WTC11 (cell line): ENCODE data around the gene GPR153. TPM values are rescaled to one million over a fixed set of nuclear protein-coding genes. Genes with fewer than 3 reads are reported as not detected.

Experiments
- ATAC-seq: fragments of 200-7000 bp; cut with Tn5 transposase; 2 replicates; pipeline ENCODE4 v1.10.0; 2021; ENCODE audit warnings: mild to moderate bottlenecking, moderate library complexity
- CTCF ChIA-PET: fragments of 300-600 bp; sonication (Branson Sonifier 250); formaldehyde crosslinking; loops from one replicate; lab custom pipeline; 2021; ENCODE audit warnings: antibody characterized with exemption; lab: Charles Lee
- POLR2A ChIA-PET: fragments of 350-600 bp; sonication (Branson Sonifier 250); formaldehyde crosslinking; loops from one replicate; lab custom pipeline; 2021; ENCODE audit warnings: antibody characterized with exemption; lab: Charles Lee
- DNase-seq: peaks from one replicate; pipeline ENCODE4 v3.0.0; 2021; ENCODE audit warnings: low spot score
- H3K27ac Mint-ChIP-seq: 2 replicates; pipeline ENCODE4 v1.8.0; 2021; ENCODE audit warnings: mixed read lengths
- H3K27me3 Mint-ChIP-seq: 2 replicates; pipeline ENCODE4 v1.8.0; 2021; ENCODE audit warnings: low read depth, mild to moderate bottlenecking, moderate library complexity, mixed read lengths
- H3K36me3 Mint-ChIP-seq: 2 replicates; pipeline ENCODE4 v1.8.0; 2021; ENCODE audit warnings: mixed read lengths
- H3K4me1 Mint-ChIP-seq: 2 replicates; pipeline ENCODE4 v1.8.0; 2022; ENCODE audit warnings: mixed read lengths
- H3K4me3 Mint-ChIP-seq: 2 replicates; pipeline ENCODE4 v1.8.0; 2021; ENCODE audit warnings: mild to moderate bottlenecking, moderate library complexity, mixed read lengths
- H3K9me3 Mint-ChIP-seq: 2 replicates; pipeline ENCODE4 v1.8.0; 2021; ENCODE audit warnings: mixed read lengths
- AR ChIP-seq: fragments of 250-450 bp; sonication (Bioruptor Pico); IDR thresholded peaks from 2 replicates; pipeline ENCODE4 v1.9.0; 2021; ENCODE audit warnings: mild to moderate bottlenecking
- CDX4 ChIP-seq: fragments of 250-450 bp; sonication (Bioruptor Pico); IDR thresholded peaks from 2 replicates; pipeline ENCODE4 v1.9.0; 2021; ENCODE audit warnings: moderate library complexity, mild to moderate bottlenecking, inconsistent platforms, borderline replicate concordance
- HMGA2 ChIP-seq: fragments of 250-450 bp; sonication (Bioruptor Pico); IDR thresholded peaks from 2 replicates; pipeline ENCODE4 v1.4.0; 2021; ENCODE audit warnings: mild to moderate bottlenecking, moderate library complexity
- JUN ChIP-seq: sonication (generic); formaldehyde crosslinking; IDR thresholded peaks from 2 replicates; pipeline ENCODE4 v1.8.0; 2023; ENCODE audit warnings: mild to moderate bottlenecking, missing genetic modification reagents
- NFE2L1 ChIP-seq: sonication (generic); formaldehyde crosslinking; IDR thresholded peaks from 2 replicates; pipeline ENCODE4 v1.8.1; 2023; ENCODE audit warnings: missing genetic modification reagents
- NFYB ChIP-seq: sonication (generic); formaldehyde crosslinking; conservative IDR thresholded peaks from 2 replicates; pipeline ENCODE4 v1.8.0; 2022; ENCODE audit warnings: low read depth, missing genetic modification reagents
- NR3C1 ChIP-seq: sonication (generic); formaldehyde crosslinking; conservative IDR thresholded peaks from 2 replicates; pipeline ENCODE4 v1.8.1; 2023; ENCODE audit warnings: low read depth, mild to moderate bottlenecking, missing genetic modification reagents
- OVOL2 ChIP-seq: fragments of 250-450 bp; sonication (Bioruptor Pico); IDR thresholded peaks from 2 replicates; pipeline ENCODE4 v1.9.0; 2021; ENCODE audit warnings: mild to moderate bottlenecking, borderline replicate concordance
- SMAD4 ChIP-seq: sonication (generic); formaldehyde crosslinking; IDR thresholded peaks from 2 replicates; pipeline ENCODE4 v1.8.0; 2022; ENCODE audit warnings: mild to moderate bottlenecking, missing genetic modification reagents
- SP1 ChIP-seq: sonication (generic); formaldehyde crosslinking; conservative IDR thresholded peaks from 2 replicates; pipeline ENCODE4 v1.8.1; 2022; ENCODE audit warnings: missing genetic modification reagents
- ZNF121 ChIP-seq: sonication (generic); formaldehyde crosslinking; IDR thresholded peaks from 2 replicates; pipeline ENCODE4 v1.8.0; 2023; ENCODE audit warnings: missing genetic modification reagents
- ZNF671 ChIP-seq: fragments of 250-450 bp; sonication (Bioruptor Pico); IDR thresholded peaks from 2 replicates; pipeline ENCODE4 v1.8.0; 2021; ENCODE audit warnings: mild to moderate bottlenecking
- total RNA-seq: library from RNA; stranded (reverse); gene quantifications from 3 replicates; pipeline ENCODE4 v1.2.3, GENCODE V29; 2021
- TF ChIP-seq, protein P1 (sequence below): sonication (generic); formaldehyde crosslinking; IDR thresholded peaks from 2 replicates; pipeline ENCODE4 v1.8.0; 2022; ENCODE audit warnings: missing genetic modification reagents
- TF ChIP-seq, protein P2 (sequence below): sonication (generic); formaldehyde crosslinking; IDR thresholded peaks from 2 replicates; pipeline ENCODE4 v1.8.0; 2022; ENCODE audit warnings: mild to moderate bottlenecking, missing genetic modification reagents
- TF ChIP-seq, protein P3 (sequence below): sonication (generic); formaldehyde crosslinking; IDR thresholded peaks from 2 replicates; pipeline ENCODE4 v1.8.1; 2023; ENCODE audit warnings: mild to moderate bottlenecking, missing genetic modification reagents, borderline replicate concordance
- TF ChIP-seq, protein P4 (sequence below): sonication (generic); formaldehyde crosslinking; conservative IDR thresholded peaks from 2 replicates; pipeline ENCODE4 v1.8.1; 2022; ENCODE audit warnings: mild to moderate bottlenecking, missing genetic modification reagents
- TF ChIP-seq, protein P5 (sequence below): sonication (generic); formaldehyde crosslinking; IDR thresholded peaks from 2 replicates; pipeline ENCODE4 v1.8.0; 2023; ENCODE audit warnings: mild to moderate bottlenecking, missing genetic modification reagents
- TF ChIP-seq, protein P6 (sequence below): sonication (generic); formaldehyde crosslinking; IDR thresholded peaks from 2 replicates; pipeline ENCODE4 v1.8.0; 2022; ENCODE audit warnings: mild to moderate bottlenecking, missing genetic modification reagents
- TF ChIP-seq, protein P7 (sequence below): sonication (generic); formaldehyde crosslinking; IDR thresholded peaks from 2 replicates; pipeline ENCODE4 v1.8.0; 2022; ENCODE audit warnings: mild to moderate bottlenecking, missing genetic modification reagents

GPR153 gene
- total RNA-seq, 1 experiment from 2014 or later = 13.4 TPM

- TF ChIP-seq, protein P1, sequence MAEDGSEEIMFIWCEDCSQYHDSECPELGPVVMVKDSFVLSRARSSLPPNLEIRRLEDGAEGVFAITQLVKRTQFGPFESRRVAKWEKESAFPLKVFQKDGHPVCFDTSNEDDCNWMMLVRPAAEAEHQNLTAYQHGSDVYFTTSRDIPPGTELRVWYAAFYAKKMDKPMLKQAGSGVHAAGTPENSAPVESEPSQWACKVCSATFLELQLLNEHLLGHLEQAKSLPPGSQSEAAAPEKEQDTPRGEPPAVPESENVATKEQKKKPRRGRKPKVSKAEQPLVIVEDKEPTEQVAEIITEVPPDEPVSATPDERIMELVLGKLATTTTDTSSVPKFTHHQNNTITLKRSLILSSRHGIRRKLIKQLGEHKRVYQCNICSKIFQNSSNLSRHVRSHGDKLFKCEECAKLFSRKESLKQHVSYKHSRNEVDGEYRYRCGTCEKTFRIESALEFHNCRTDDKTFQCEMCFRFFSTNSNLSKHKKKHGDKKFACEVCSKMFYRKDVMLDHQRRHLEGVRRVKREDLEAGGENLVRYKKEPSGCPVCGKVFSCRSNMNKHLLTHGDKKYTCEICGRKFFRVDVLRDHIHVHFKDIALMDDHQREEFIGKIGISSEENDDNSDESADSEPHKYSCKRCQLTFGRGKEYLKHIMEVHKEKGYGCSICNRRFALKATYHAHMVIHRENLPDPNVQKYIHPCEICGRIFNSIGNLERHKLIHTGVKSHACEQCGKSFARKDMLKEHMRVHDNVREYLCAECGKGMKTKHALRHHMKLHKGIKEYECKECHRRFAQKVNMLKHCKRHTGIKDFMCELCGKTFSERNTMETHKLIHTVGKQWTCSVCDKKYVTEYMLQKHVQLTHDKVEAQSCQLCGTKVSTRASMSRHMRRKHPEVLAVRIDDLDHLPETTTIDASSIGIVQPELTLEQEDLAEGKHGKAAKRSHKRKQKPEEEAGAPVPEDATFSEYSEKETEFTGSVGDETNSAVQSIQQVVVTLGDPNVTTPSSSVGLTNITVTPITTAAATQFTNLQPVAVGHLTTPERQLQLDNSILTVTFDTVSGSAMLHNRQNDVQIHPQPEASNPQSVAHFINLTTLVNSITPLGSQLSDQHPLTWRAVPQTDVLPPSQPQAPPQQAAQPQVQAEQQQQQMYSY (CRISPR knock-in tag) = no peak
- TF ChIP-seq SMAD4 (CRISPR knock-in tag) (no peak), OVOL2 (CRISPR knock-in tag) (no peak), CDX4 (CRISPR knock-in tag) (no peak), ZNF671 (CRISPR knock-in tag) (no peak), NFYB (CRISPR knock-in tag) (no peak)
- TF ChIP-seq, protein P2, sequence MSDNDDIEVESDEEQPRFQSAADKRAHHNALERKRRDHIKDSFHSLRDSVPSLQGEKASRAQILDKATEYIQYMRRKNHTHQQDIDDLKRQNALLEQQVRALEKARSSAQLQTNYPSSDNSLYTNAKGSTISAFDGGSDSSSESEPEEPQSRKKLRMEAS = no peak
- TF ChIP-seq, protein P3, sequence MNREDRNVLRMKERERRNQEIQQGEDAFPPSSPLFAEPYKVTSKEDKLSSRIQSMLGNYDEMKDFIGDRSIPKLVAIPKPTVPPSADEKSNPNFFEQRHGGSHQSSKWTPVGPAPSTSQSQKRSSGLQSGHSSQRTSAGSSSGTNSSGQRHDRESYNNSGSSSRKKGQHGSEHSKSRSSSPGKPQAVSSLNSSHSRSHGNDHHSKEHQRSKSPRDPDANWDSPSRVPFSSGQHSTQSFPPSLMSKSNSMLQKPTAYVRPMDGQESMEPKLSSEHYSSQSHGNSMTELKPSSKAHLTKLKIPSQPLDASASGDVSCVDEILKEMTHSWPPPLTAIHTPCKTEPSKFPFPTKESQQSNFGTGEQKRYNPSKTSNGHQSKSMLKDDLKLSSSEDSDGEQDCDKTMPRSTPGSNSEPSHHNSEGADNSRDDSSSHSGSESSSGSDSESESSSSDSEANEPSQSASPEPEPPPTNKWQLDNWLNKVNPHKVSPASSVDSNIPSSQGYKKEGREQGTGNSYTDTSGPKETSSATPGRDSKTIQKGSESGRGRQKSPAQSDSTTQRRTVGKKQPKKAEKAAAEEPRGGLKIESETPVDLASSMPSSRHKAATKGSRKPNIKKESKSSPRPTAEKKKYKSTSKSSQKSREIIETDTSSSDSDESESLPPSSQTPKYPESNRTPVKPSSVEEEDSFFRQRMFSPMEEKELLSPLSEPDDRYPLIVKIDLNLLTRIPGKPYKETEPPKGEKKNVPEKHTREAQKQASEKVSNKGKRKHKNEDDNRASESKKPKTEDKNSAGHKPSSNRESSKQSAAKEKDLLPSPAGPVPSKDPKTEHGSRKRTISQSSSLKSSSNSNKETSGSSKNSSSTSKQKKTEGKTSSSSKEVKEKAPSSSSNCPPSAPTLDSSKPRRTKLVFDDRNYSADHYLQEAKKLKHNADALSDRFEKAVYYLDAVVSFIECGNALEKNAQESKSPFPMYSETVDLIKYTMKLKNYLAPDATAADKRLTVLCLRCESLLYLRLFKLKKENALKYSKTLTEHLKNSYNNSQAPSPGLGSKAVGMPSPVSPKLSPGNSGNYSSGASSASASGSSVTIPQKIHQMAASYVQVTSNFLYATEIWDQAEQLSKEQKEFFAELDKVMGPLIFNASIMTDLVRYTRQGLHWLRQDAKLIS = no peak
These were observed 10.1 kb upstream of the GPR153 start (continued) for GRCh38 chr1:6271006-6271405.

GRCh38 chr1:6270401-6270800, 9.5 kb upstream of the GPR153 start:
- no peaks in the 10 kb centered on the region for H3K27me3 Mint-ChIP-seq
- ATAC-seq (no peak), DNase-seq (no peak)
- ChIA-PET POLR2A (no interaction called here), CTCF (no interaction called here)
- H3K27ac Mint-ChIP-seq = no peak overlapping the region
- no peaks in the 10 kb centered on the region for H3K36me3 Mint-ChIP-seq
- no peaks in the 10 kb centered on the region for H3K9me3 Mint-ChIP-seq
- H3K4me3 Mint-ChIP-seq = no peak overlapping the region
- peaks cover 12% of the 10 kb centered on the region for H3K4me1 Mint-ChIP-seq
- TF ChIP-seq NFE2L1 (no peak), AR (CRISPR knock-in tag) (no peak), NR3C1 (CRISPR knock-in tag) (no peak), JUN (CRISPR knock-in tag) (no peak), HMGA2 (CRISPR knock-in tag) (no peak), SP1 (CRISPR knock-in tag) (no peak), ZNF121 (CRISPR knock-in tag) (no peak)
- TF ChIP-seq, protein P4, sequence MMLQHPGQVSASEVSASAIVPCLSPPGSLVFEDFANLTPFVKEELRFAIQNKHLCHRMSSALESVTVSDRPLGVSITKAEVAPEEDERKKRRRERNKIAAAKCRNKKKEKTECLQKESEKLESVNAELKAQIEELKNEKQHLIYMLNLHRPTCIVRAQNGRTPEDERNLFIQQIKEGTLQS (CRISPR knock-in tag) = no peak
- TF ChIP-seq, protein P5, sequence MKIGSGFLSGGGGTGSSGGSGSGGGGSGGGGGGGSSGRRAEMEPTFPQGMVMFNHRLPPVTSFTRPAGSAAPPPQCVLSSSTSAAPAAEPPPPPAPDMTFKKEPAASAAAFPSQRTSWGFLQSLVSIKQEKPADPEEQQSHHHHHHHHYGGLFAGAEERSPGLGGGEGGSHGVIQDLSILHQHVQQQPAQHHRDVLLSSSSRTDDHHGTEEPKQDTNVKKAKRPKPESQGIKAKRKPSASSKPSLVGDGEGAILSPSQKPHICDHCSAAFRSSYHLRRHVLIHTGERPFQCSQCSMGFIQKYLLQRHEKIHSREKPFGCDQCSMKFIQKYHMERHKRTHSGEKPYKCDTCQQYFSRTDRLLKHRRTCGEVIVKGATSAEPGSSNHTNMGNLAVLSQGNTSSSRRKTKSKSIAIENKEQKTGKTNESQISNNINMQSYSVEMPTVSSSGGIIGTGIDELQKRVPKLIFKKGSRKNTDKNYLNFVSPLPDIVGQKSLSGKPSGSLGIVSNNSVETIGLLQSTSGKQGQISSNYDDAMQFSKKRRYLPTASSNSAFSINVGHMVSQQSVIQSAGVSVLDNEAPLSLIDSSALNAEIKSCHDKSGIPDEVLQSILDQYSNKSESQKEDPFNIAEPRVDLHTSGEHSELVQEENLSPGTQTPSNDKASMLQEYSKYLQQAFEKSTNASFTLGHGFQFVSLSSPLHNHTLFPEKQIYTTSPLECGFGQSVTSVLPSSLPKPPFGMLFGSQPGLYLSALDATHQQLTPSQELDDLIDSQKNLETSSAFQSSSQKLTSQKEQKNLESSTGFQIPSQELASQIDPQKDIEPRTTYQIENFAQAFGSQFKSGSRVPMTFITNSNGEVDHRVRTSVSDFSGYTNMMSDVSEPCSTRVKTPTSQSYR = no peak
- TF ChIP-seq, protein P6, sequence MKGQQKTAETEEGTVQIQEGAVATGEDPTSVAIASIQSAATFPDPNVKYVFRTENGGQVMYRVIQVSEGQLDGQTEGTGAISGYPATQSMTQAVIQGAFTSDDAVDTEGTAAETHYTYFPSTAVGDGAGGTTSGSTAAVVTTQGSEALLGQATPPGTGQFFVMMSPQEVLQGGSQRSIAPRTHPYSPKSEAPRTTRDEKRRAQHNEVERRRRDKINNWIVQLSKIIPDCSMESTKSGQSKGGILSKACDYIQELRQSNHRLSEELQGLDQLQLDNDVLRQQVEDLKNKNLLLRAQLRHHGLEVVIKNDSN (CRISPR knock-in tag) = no peak
- TF ChIP-seq, protein P7, sequence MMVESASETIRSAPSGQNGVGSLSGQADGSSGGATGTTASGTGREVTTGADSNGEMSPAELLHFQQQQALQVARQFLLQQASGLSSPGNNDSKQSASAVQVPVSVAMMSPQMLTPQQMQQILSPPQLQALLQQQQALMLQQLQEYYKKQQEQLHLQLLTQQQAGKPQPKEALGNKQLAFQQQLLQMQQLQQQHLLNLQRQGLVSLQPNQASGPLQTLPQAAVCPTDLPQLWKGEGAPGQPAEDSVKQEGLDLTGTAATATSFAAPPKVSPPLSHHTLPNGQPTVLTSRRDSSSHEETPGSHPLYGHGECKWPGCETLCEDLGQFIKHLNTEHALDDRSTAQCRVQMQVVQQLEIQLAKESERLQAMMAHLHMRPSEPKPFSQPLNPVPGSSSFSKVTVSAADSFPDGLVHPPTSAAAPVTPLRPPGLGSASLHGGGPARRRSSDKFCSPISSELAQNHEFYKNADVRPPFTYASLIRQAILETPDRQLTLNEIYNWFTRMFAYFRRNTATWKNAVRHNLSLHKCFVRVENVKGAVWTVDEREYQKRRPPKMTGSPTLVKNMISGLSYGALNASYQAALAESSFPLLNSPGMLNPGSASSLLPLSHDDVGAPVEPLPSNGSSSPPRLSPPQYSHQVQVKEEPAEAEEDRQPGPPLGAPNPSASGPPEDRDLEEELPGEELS (CRISPR knock-in tag) = no peak
